ENCODE data around the gene CTSF. TPM values are rescaled to one million over a fixed set of nuclear protein-coding genes. Genes with fewer than 3 reads are reported as not detected.
"Not testable (repeated sequence)": the region's sequence is repeated elsewhere in the genome, so short reads cannot be mapped to it uniquely, and the experiment has no call there.

CTSF gene
- total and polyA plus RNA-seq, 4 donors = 50.2 to 102 (median 79.8) TPM

DNA sequence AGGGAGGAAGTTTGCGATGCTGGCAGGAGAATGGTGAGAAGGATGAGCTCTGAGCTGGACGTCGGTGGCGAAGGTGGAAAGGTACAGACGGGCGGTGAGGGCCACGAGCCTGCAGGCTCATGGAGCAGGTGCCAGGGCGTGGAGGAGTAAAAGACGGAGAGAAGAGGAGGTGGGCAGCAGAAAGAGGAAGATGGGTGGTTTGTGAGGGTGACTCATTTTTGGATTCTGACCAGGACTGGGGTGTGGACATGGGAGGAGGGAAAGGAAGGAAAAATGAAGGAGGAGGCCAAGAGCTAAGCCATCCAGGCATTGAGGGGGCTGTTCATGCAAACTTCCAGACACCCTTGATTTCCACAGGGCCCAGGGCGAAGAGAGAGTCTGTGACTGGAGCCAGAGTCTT, 26.0 kb downstream of the CTSF start:
- DNase-seq (ENCODE audit: low read depth in 4 of 6, low spot score in 6 of 6) = no peak
- no peak overlapping the region for H3K4me3 ChIP-seq (ENCODE audit: low read depth, low read length)
- WGBS (ENCODE audit: insufficient coverage) = 95% methylated on average over 9 of the region's 10 CpGs
- H3K4me1 ChIP-seq (ENCODE audit: control insufficient read depth, insufficient read depth, low read length) = peaks cover 34% of the 10 kb centered on the region
- H3K9me3 ChIP-seq (ENCODE audit: control insufficient read depth, insufficient read depth, low read length) = no peaks in the 10 kb centered on the region
- peaks cover 54% of the 10 kb centered on the region for H3K36me3 ChIP-seq (ENCODE audit: control insufficient read depth, insufficient read depth, low read length)
- no peak overlapping the region for H3K27ac ChIP-seq (ENCODE audit: low read depth, low read length)
- peaks cover 2% of the 10 kb centered on the region for H3K27me3 ChIP-seq (ENCODE audit: control insufficient read depth, insufficient read depth, low read length)

DNA sequence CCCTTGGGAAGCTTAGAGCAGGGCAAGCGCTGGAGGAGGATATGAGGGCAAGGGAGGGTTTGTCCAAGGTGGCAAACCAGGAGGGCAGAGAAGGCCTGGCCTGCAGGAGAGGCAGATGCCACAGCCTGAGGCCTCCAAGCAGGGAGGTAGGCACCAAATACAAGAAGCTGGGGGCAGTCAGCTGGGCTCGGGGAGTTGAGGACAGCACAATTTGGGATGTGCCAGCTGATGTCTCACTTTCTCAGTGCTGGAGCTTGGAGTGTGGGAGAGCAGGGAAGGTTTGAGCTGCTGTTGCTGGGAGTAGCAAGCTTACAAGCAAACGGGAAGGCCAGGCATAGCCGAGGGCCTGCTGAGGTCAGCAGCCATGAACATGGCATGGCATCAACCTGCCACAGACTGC, 26.5 kb downstream of the CTSF start:
- peaks cover 31% of the 10 kb centered on the region for H3K4me1 ChIP-seq (ENCODE audit: control insufficient read depth, insufficient read depth, low read length)
- H3K9me3 ChIP-seq (ENCODE audit: control insufficient read depth, insufficient read depth, low read length) = no peaks in the 10 kb centered on the region
- no peak overlapping the region for H3K27ac ChIP-seq (ENCODE audit: low read depth, low read length)
- 90% methylated on average over 4 of the region's 4 CpGs for WGBS (ENCODE audit: insufficient coverage)
- H3K36me3 ChIP-seq (ENCODE audit: control insufficient read depth, insufficient read depth, low read length) = peaks cover 59% of the 10 kb centered on the region
- no peak overlapping the region for H3K4me3 ChIP-seq (ENCODE audit: low read depth, low read length)
- H3K27me3 ChIP-seq (ENCODE audit: control insufficient read depth, insufficient read depth, low read length) = peaks cover 2% of the 10 kb centered on the region
- no peak for DNase-seq (ENCODE audit: low read depth in 4 of 6, low spot score in 6 of 6)

DNA sequence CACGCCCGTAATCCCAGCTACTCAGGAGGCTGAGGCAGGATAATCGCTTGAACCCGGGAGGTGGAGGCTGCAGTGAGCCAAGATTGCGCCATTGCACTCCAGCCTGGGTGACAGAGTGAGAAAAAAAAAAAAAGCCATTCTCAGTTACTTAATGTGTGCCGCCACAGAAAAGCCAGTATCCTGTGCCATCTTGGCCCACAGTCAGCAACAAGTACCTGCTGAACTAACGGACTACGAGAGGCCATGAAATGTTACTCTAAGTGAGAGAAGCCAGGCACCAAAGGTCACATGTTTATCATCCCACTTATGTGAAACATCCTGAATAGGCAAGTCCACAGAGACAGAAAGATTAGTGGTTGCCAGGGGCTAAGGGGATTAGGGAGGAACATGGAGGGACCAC, 27.8 kb downstream of the CTSF start:
- WGBS (ENCODE audit: insufficient coverage) = 92% methylated on average over 3 of the region's 8 CpGs
- H3K4me3 ChIP-seq (ENCODE audit: low read depth, low read length); DNase-seq (ENCODE audit: low read depth in 4 of 6, low spot score in 6 of 6); H3K27ac ChIP-seq (ENCODE audit: low read depth, low read length); H3K9me3 ChIP-seq (ENCODE audit: control insufficient read depth, insufficient read depth, low read length); H3K27me3 ChIP-seq (ENCODE audit: control insufficient read depth, insufficient read depth, low read length): not testable (repeated sequence)
- Histone ChIP-seq H3K4me1 (ENCODE audit: control insufficient read depth, insufficient read depth, low read length) (peaks cover 22% of the 10 kb centered on the region), H3K36me3 (ENCODE audit: control insufficient read depth, insufficient read depth, low read length) (peaks cover 69% of the 10 kb centered on the region)

DNA sequence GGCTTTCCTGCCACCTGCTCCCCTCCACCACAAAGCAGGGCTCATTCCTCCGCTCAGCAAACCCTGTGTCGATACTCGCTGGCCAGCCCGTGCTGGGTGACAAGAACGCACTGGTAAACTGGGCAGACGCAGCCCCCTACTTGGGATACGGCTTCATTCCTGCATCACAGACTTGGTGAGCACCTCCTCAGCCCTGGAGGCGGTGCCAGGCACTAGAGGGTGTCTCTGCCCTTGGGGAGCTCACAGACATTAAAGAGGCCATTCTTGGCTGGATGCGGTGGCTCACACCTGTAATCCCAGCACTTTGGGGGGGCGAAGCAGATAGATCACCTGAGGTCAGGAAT, 28.6 kb downstream of the CTSF start:
- WGBS (ENCODE audit: insufficient coverage) = 84% methylated on average over 10 of the region's 10 CpGs
- Histone ChIP-seq H3K27ac (ENCODE audit: low read depth, low read length) (no peak overlapping the region), H3K9me3 (ENCODE audit: control insufficient read depth, insufficient read depth, low read length) (no peaks in the 10 kb centered on the region), H3K36me3 (ENCODE audit: control insufficient read depth, insufficient read depth, low read length) (peaks cover 75% of the 10 kb centered on the region), H3K27me3 (ENCODE audit: control insufficient read depth, insufficient read depth, low read length) (no peaks in the 10 kb centered on the region), H3K4me3 (ENCODE audit: low read depth, low read length) (no peak overlapping the region), H3K4me1 (ENCODE audit: control insufficient read depth, insufficient read depth, low read length) (peaks cover 15% of the 10 kb centered on the region)
- no peak for DNase-seq (ENCODE audit: low read depth in 4 of 6, low spot score in 6 of 6)

DNA sequence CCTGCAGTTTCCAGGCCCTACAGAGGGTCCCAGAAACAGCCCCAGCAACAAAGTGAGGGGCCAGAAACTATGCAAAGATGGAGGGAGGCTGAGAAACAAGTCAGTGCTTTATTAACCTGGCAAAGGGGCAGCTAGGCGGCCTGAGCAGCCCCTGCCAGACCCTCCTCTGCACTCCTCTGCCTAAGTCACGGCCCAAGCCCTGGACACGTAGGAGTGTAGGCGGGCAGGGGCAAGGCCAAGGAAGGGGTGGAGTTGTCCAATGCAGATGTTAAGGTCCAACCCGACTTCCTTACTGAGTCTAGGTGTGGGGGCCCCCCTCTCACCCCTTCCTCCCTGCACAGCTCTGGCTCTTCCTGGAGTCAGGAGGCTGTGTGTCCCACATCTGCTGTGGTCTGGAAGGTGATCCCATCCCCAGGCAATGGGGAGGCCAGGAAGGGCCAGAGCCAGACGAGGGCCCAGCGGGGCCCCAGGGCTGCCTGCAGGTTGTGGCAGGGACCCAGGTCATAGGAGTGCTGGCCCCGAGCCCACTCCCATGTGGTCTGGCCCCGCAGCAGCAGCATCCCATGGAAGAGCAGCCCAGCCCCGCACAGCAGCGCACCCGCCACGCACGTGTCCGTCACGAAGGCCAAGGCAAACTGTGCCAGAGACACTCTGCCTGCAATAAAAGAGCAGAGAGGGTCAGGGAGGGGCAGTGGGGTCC, 29.1 kb downstream of the CTSF start:
- no peaks in the 10 kb centered on the region for H3K27me3 ChIP-seq (ENCODE audit: control insufficient read depth, insufficient read depth, low read length)
- no peak for DNase-seq (ENCODE audit: low read depth in 4 of 6, low spot score in 6 of 6)
- H3K9me3 ChIP-seq (ENCODE audit: control insufficient read depth, insufficient read depth, low read length) = no peaks in the 10 kb centered on the region
- H3K4me3 ChIP-seq (ENCODE audit: low read depth, low read length) = no peak overlapping the region
- H3K27ac ChIP-seq (ENCODE audit: low read depth, low read length) = no peak overlapping the region
- peaks cover 14% of the 10 kb centered on the region for H3K4me1 ChIP-seq (ENCODE audit: control insufficient read depth, insufficient read depth, low read length)
- WGBS (ENCODE audit: insufficient coverage) = 70% methylated on average over 11 of the region's 16 CpGs
- peaks cover 79% of the 10 kb centered on the region for H3K36me3 ChIP-seq (ENCODE audit: control insufficient read depth, insufficient read depth, low read length)

DNA sequence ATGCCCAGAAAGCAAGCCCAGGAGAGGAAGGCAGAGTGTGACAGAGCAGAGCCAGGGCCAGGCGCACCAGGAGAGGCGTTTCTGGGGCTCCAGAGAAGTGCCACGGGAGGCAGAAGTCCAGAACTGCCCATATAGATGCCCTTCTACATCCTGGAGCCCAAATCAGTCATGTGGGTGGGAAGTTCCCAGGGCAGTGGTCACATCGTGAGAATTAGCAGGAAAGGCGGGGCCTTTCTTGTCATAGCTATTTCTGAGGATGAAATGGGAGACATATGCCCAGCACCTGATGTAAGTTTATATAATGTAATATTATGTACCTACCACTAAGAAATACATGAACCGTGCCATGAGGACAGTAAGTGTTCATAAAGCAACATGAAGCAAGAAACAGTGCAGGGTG, 35.6 kb downstream of the CTSF start:
- no peaks in the 10 kb centered on the region for H3K4me1 ChIP-seq (ENCODE audit: control insufficient read depth, insufficient read depth, low read length)
- no peak for DNase-seq (ENCODE audit: low read depth in 4 of 6, low spot score in 6 of 6)
- H3K36me3 ChIP-seq (ENCODE audit: control insufficient read depth, insufficient read depth, low read length) = peaks cover 80% of the 10 kb centered on the region
- H3K9me3 ChIP-seq (ENCODE audit: control insufficient read depth, insufficient read depth, low read length) = no peaks in the 10 kb centered on the region
- no peak overlapping the region for H3K27ac ChIP-seq (ENCODE audit: low read depth, low read length)
- 90% methylated on average over 2 of the region's 6 CpGs for WGBS (ENCODE audit: insufficient coverage)
- no peak overlapping the region for H3K4me3 ChIP-seq (ENCODE audit: low read depth, low read length)
- no peaks in the 10 kb centered on the region for H3K27me3 ChIP-seq (ENCODE audit: control insufficient read depth, insufficient read depth, low read length)

DNA sequence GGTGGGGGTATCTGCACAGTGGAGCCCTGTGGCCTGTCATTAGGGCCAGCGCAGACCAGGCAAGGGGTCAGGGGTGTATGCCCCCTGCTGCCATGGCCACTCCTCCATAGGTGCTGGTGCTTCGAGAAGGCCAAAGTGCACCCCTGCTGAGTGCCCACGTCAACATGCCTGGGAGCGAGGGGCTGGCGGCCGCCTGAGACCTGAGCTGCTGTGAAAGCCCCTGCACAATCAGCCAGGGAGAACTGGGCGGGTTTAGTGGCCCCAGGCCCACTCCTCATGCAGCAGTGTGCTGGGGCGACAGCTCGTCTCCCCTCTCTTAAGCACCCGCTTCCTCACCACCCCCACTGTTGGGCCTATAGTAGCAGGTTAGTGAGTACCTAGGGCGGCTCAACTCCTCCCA, 36.6 kb downstream of the CTSF start:
- DNase-seq (ENCODE audit: low read depth in 4 of 6, low spot score in 6 of 6) = no peak
- peaks cover 75% of the 10 kb centered on the region for H3K36me3 ChIP-seq (ENCODE audit: control insufficient read depth, insufficient read depth, low read length)
- H3K27me3 ChIP-seq (ENCODE audit: control insufficient read depth, insufficient read depth, low read length) = no peaks in the 10 kb centered on the region
- H3K4me3 ChIP-seq (ENCODE audit: low read depth, low read length) = no peak overlapping the region
- 85% methylated on average over 11 of the region's 11 CpGs for WGBS (ENCODE audit: insufficient coverage)
- no peak overlapping the region for H3K27ac ChIP-seq (ENCODE audit: low read depth, low read length)
- no peaks in the 10 kb centered on the region for H3K4me1 ChIP-seq (ENCODE audit: control insufficient read depth, insufficient read depth, low read length)
- H3K9me3 ChIP-seq (ENCODE audit: control insufficient read depth, insufficient read depth, low read length) = no peaks in the 10 kb centered on the region

DNA sequence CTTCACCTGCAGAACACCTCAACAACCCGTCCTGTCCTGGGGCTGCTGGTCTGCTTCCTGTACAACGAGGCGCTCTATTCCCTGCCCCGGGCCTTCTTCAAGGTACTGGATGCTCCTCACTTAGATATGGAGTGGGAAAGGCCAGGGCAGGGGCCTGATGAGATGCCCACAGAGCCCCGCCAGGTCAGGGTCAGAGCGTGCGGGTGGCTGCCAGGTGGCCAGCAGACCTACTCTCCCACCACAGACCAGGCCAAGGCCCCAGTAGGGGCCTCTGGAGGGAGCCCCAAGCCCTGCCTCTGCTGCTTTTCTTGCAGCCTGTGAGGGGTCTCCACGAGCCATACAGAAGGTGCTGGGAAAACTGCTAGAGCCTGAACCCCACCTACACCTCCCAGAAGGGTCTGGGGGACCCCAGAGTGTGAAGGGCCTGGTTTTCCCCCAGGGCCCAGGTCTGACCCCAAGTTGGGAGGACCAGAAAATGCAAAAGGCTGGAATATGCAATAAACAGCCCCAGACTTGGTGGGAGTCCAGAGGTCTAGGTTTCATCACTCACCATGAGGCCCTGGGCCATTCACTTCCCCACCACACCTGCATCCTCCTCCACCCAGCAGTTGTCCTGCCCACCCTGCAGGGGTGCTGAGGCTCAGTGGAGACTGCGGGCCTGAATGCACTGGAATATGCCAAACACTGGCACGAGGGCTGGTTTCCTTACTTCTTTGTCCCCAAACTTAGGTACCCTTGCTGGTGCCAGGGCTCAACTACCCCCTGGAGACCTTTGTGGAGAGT, 37.3 kb downstream of the CTSF start:
- H3K27me3 ChIP-seq (ENCODE audit: control insufficient read depth, insufficient read depth, low read length) = no peaks in the 10 kb centered on the region
- H3K9me3 ChIP-seq (ENCODE audit: control insufficient read depth, insufficient read depth, low read length) = no peaks in the 10 kb centered on the region
- peaks cover 74% of the 10 kb centered on the region for H3K36me3 ChIP-seq (ENCODE audit: control insufficient read depth, insufficient read depth, low read length)
- H3K4me3 ChIP-seq (ENCODE audit: low read depth, low read length) = no peak overlapping the region
- H3K27ac ChIP-seq (ENCODE audit: low read depth, low read length) = no peak overlapping the region
- 81% methylated on average over 6 of the region's 10 CpGs for WGBS (ENCODE audit: insufficient coverage)
- no peak for DNase-seq (ENCODE audit: low read depth in 4 of 6, low spot score in 6 of 6)
- H3K4me1 ChIP-seq (ENCODE audit: control insufficient read depth, insufficient read depth, low read length) = no peaks in the 10 kb centered on the region

DNA sequence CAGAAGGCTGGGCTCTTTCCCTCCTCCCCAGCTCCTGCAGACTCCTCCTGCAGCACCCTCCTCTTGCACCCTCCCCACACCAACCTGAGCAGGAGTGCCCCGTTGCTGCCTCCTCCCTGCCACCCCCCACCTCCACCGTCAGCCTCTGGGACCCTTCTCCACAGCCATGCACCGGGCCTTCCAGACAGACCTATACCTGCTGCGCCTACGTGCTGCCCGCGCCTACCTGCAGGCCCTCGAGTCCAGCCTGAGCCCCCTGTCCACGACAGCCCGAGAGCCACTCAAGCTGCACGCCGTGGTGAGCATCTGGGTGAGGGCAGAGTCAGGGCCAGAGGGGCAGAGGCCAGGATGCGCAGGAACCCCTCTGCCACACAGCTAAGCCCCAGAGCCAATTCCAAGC, 38.8 kb downstream of the CTSF start:
- H3K36me3 ChIP-seq (ENCODE audit: control insufficient read depth, insufficient read depth, low read length) = peaks cover 63% of the 10 kb centered on the region
- 91% methylated on average over 13 of the region's 13 CpGs for WGBS (ENCODE audit: insufficient coverage)
- H3K4me1 ChIP-seq (ENCODE audit: control insufficient read depth, insufficient read depth, low read length) = no peaks in the 10 kb centered on the region

DNA sequence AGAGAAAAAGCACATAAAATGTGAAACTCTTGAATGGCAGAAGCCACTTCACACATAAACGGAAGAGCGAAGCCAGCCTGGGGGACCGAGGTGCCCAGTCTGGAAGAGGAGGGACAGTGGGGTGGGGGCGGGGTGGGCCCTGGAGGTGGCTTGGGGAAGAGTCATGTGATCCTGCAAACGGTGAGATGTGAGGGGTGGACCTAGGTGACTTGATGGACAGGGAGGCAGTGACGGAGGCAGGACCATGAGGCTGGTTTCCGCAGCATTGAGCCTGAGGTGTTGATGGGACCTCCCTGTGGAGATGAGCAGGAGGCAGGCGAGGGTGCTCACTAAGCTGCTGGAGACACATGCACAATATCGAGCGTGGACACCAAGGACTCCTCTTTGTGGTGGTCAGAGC, 39.3 kb downstream of the CTSF start:
- no peaks in the 10 kb centered on the region for H3K27me3 ChIP-seq (ENCODE audit: control insufficient read depth, insufficient read depth, low read length)
- DNase-seq (ENCODE audit: low read depth in 4 of 6, low spot score in 6 of 6) = no peak
- H3K27ac ChIP-seq (ENCODE audit: low read depth, low read length) = no peak overlapping the region
- no peaks in the 10 kb centered on the region for H3K9me3 ChIP-seq (ENCODE audit: control insufficient read depth, insufficient read depth, low read length)
- H3K4me3 ChIP-seq (ENCODE audit: low read depth, low read length) = no peak overlapping the region
- H3K4me1 ChIP-seq (ENCODE audit: control insufficient read depth, insufficient read depth, low read length) = no peaks in the 10 kb centered on the region
- WGBS (ENCODE audit: insufficient coverage) = 72% methylated on average over 8 of the region's 10 CpGs
- H3K36me3 ChIP-seq (ENCODE audit: control insufficient read depth, insufficient read depth, low read length) = peaks cover 63% of the 10 kb centered on the region

More for the DNA sequence above, 38.8 kb downstream of the CTSF start:
- H3K4me3 ChIP-seq (ENCODE audit: low read depth, low read length) = no peak overlapping the region
- H3K27ac ChIP-seq (ENCODE audit: low read depth, low read length) = no peak overlapping the region
- DNase-seq (ENCODE audit: low read depth in 4 of 6, low spot score in 6 of 6) = no peak
- no peaks in the 10 kb centered on the region for H3K27me3 ChIP-seq (ENCODE audit: control insufficient read depth, insufficient read depth, low read length)
- no peaks in the 10 kb centered on the region for H3K9me3 ChIP-seq (ENCODE audit: control insufficient read depth, insufficient read depth, low read length)

Measured in spinal cord (tissue), 10 donors.